HepG2 (cell line): Measurements from ENCODE around the gene CCDC117. TPM values are rescaled to one million over a fixed set of nuclear protein-coding genes. Genes with fewer than 3 reads are reported as not detected.

Experiments
- AKAP8 ChIP-seq: sonication (generic); formaldehyde crosslinking; IDR thresholded peaks from 2 replicates; pipeline ENCODE4 v1.5.1; 2020; ENCODE audit warnings: mild to moderate bottlenecking, missing genetic modification reagents
- BCL6 ChIP-seq: IDR thresholded peaks from 2 replicates; pipeline ENCODE4 v1.6.1; 2016; ENCODE audit warnings: missing genetic modification reagents, missing compliant biosample characterization
- CHD4 ChIP-seq: fragments of 200-600 bp; sonication (generic); IDR thresholded peaks from 2 replicates; pipeline ENCODE4 v1.7.0; 2017; ENCODE audit warnings: mild to moderate bottlenecking, low read length, borderline replicate concordance
- IKZF1 ChIP-seq: fragments of 450-650 bp; IDR thresholded peaks from 2 replicates; pipeline ENCODE4 v1.7.1; 2016
- IRF2 ChIP-seq: IDR thresholded peaks from 2 replicates; pipeline ENCODE4 v1.6.1; 2018; ENCODE audit warnings: missing genetic modification reagents, missing compliant biosample characterization
- LCORL ChIP-seq, 2 experiments: fragments of 450-650 bp in 1 of 2; sonication (generic) in 1 of 2; formaldehyde crosslinking in 1 of 2; IDR thresholded peaks; 2 replicates each; pipeline versions ENCODE4 v1.5.0 to v1.6.1; 2017 to 2020; ENCODE audit warnings: antibody characterized with exemption in 1 of 2, missing genetic modification reagents in 1 of 2
- NFIB ChIP-seq: sonication (generic); formaldehyde crosslinking; IDR thresholded peaks from 2 replicates; pipeline ENCODE4 v1.9.0; 2021; ENCODE audit warnings: missing genetic modification reagents, mild to moderate bottlenecking, borderline replicate concordance
- PHB2 ChIP-seq: fragments of 450-650 bp; IDR thresholded peaks from 2 replicates; pipeline ENCODE4 v1.6.1; 2018; ENCODE audit not compliant: partially characterized antibody
- PTBP1 ChIP-seq: fragments of 200-400 bp; formaldehyde crosslinking; IDR thresholded peaks from 2 replicates; pipeline ENCODE4 v1.6.1; 2018; ENCODE audit warnings: low read length, low read depth; ENCODE audit not compliant: poor library complexity, severe bottlenecking
- REPIN1 ChIP-seq: sonication (generic); formaldehyde crosslinking; IDR thresholded peaks from 2 replicates; pipeline ENCODE4 v1.8.0; 2022; ENCODE audit warnings: missing genetic modification reagents, low read depth, mild to moderate bottlenecking, borderline replicate concordance
- RFXANK ChIP-seq: IDR thresholded peaks from 2 replicates; pipeline ENCODE4 v1.6.1; 2016
- SOX5 ChIP-seq: IDR thresholded peaks from 2 replicates; pipeline ENCODE4 v1.6.1; 2016; ENCODE audit warnings: borderline replicate concordance
- TRIM24 ChIP-seq: sonication (generic); formaldehyde crosslinking; IDR thresholded peaks from 2 replicates; pipeline ENCODE4 v1.8.0; 2022; ENCODE audit warnings: mild to moderate bottlenecking, missing genetic modification reagents
- ZNF431 ChIP-seq: sonication (generic); formaldehyde crosslinking; IDR thresholded peaks from 2 replicates; pipeline ENCODE4 v1.9.0; 2022; ENCODE audit warnings: missing genetic modification reagents, low read depth, mild to moderate bottlenecking, borderline replicate concordance
- ZNF543 ChIP-seq: sonication (generic); formaldehyde crosslinking; IDR thresholded peaks from 2 replicates; pipeline ENCODE4 v1.4.0; 2020; ENCODE audit warnings: mild to moderate bottlenecking, missing genetic modification reagents
- polyA plus RNA-seq, 8 experiments: library from polyadenylated mRNA; depleted of rRNA in 3 of 8; stranded (reverse) in 7 of 8; unstranded in 1 of 8; fragments of >200 nt; fragmentation: Illumina TruSeq in 4 of 8; extraction: Trizol in 4 of 8; gene quantifications; 2 replicates each; pipeline versions ENCODE4 v1.2.1 to v1.2.3, GENCODE V29; 2011 to 2016; ENCODE audit warnings: low read depth in 4 of 8, missing spikeins in 1 of 8, mixed read lengths in 1 of 8; ENCODE audit not compliant: insufficient read depth in 1 of 8
- total RNA-seq, 5 experiments: library from RNA; depleted of rRNA; stranded (reverse); fragments of >200 nt; fragmentation: Illumina TruSeq; extraction: Trizol; gene quantifications; 2 replicates each; pipeline ENCODE4 v1.2.3, GENCODE V29; 2016; ENCODE audit warnings: low read depth in 1 of 5
- TF ChIP-seq, protein P1 (sequence below), 2 experiments: sonication (generic) in 1 of 2; formaldehyde crosslinking in 1 of 2; IDR thresholded peaks; 2 replicates each; pipeline versions ENCODE4 v1.5.1 to v1.6.1; 2011 to 2020; ENCODE audit warnings: borderline replicate concordance in 1 of 2, low read depth in 1 of 2, low read length in 1 of 2, mild to moderate bottlenecking in 1 of 2, missing genetic modification reagents in 1 of 2, moderate library complexity in 1 of 2
- TF ChIP-seq, protein P2 (sequence below): sonication (generic); formaldehyde crosslinking; IDR thresholded peaks from 2 replicates; pipeline ENCODE4 v1.4.0; 2020; ENCODE audit warnings: missing genetic modification reagents
- TF ChIP-seq, protein P3 (sequence below): sonication (generic); formaldehyde crosslinking; IDR thresholded peaks from 2 replicates; pipeline ENCODE4 v1.5.1; 2020; ENCODE audit warnings: missing genetic modification reagents, mild to moderate bottlenecking, borderline replicate concordance
- TF ChIP-seq, protein P4 (sequence below): IDR thresholded peaks from 2 replicates; pipeline ENCODE4 v1.6.1; 2016; ENCODE audit warnings: low read depth, control low read depth

CCDC117 gene
- total and polyA plus RNA-seq, 2 of the 13 experiments (the other 11 are each of a cell fraction or from before 2014, with no cell fraction given) = 12.6 to 34.2 TPM

DNA sequence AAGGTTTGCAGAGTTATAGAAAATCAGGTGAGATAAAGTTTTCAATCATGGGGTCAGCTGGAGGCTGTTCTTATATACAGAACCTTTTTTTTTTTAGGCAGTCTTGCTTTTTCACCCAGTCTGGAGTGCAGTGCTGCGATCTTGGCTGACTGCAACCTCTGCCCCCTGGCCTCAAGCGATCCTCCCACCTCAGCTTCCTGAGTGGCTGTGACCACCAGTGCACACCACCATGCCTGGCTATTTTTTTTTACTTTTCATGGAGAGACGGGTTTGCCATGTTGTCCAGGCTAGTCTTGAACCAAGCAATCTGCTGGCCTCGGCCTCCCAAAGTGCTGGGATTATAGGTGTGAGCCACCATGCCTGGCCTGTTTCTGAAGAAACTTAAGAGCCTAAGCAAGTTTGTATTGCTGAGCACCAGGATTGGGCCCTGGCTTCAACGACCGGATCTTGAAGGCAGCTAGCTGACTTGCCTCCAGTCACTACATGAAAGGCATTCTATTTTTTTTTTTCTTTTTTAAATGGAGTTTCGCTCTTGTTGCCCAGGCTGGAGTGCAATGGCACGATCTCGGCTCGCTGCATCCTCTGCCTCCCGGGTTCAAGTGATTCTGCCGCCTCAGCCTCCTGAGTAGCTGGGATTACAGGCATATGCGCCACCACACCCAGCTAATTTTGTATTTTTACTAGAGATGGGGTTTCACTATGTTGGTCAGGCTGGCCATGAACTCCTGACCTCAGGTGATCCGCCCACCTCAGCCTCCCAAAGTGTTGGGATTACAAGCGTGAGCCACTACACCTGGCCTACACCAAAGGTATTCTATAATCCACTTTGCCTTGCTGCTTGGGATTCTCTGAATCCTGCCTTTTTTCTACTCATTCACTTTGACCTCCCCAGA, 20.2 kb downstream of the CCDC117 start (continued):
- TF ChIP-seq LCORL (IDR thresholded peaks at IDR 0.05) (no peak), LCORL (CRISPR knock-in tag; IDR thresholded peaks at IDR 0.05) (no peak), RFXANK (CRISPR knock-in tag) (0 out of 2 replicates have a peak, but pooled peaks have one; percentile 49), NFIB (CRISPR knock-in tag) (no peak), CHD4 (0 out of 2 replicates have a peak, but pooled peaks have one; percentile 59), BCL6 (CRISPR knock-in tag) (peak; percentile 56), TRIM24 (CRISPR knock-in tag) (no peak), PHB2 (no peak), REPIN1 (CRISPR knock-in tag) (peak; percentile 8; the same call in 1 of the 2 replicates), SOX5 (peak; percentile 39; the same call in 1 of the 2 replicates), PTBP1 (no peak), IKZF1 (no peak), ZNF431 (CRISPR knock-in tag) (no peak), AKAP8 (CRISPR knock-in tag) (peak; percentile 57; the same call in 1 of the 2 replicates), IRF2 (CRISPR knock-in tag) (peak; percentile 27; the same call in 1 of the 2 replicates), ZNF543 (CRISPR knock-in tag) (no peak)
- TF ChIP-seq, protein P1, sequence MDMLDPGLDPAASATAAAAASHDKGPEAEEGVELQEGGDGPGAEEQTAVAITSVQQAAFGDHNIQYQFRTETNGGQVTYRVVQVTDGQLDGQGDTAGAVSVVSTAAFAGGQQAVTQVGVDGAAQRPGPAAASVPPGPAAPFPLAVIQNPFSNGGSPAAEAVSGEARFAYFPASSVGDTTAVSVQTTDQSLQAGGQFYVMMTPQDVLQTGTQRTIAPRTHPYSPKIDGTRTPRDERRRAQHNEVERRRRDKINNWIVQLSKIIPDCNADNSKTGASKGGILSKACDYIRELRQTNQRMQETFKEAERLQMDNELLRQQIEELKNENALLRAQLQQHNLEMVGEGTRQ (IDR thresholded peaks at IDR 0.05; ENCODE audit: low read depth, low read length) = no peak
- TF ChIP-seq, protein P1 (CRISPR knock-in tag; IDR thresholded peaks at IDR 0.05; ENCODE audit: borderline replicate concordance) = no peak
- TF ChIP-seq, protein P2, sequence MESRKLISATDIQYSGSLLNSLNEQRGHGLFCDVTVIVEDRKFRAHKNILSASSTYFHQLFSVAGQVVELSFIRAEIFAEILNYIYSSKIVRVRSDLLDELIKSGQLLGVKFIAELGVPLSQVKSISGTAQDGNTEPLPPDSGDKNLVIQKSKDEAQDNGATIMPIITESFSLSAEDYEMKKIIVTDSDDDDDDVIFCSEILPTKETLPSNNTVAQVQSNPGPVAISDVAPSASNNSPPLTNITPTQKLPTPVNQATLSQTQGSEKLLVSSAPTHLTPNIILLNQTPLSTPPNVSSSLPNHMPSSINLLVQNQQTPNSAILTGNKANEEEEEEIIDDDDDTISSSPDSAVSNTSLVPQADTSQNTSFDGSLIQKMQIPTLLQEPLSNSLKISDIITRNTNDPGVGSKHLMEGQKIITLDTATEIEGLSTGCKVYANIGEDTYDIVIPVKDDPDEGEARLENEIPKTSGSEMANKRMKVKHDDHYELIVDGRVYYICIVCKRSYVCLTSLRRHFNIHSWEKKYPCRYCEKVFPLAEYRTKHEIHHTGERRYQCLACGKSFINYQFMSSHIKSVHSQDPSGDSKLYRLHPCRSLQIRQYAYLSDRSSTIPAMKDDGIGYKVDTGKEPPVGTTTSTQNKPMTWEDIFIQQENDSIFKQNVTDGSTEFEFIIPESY (CRISPR knock-in tag) = no peak; the same call in 1 of the 2 replicates
- TF ChIP-seq, protein P3, sequence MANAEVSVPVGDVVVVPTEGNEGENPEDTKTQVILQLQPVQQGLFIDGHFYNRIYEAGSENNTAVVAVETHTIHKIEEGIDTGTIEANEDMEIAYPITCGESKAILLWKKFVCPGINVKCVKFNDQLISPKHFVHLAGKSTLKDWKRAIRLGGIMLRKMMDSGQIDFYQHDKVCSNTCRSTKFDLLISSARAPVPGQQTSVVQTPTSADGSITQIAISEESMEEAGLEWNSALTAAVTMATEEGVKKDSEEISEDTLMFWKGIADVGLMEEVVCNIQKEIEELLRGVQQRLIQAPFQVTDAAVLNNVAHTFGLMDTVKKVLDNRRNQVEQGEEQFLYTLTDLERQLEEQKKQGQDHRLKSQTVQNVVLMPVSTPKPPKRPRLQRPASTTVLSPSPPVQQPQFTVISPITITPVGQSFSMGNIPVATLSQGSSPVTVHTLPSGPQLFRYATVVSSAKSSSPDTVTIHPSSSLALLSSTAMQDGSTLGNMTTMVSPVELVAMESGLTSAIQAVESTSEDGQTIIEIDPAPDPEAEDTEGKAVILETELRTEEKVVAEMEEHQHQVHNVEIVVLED (CRISPR knock-in tag) = no peak
- TF ChIP-seq, protein P4, sequence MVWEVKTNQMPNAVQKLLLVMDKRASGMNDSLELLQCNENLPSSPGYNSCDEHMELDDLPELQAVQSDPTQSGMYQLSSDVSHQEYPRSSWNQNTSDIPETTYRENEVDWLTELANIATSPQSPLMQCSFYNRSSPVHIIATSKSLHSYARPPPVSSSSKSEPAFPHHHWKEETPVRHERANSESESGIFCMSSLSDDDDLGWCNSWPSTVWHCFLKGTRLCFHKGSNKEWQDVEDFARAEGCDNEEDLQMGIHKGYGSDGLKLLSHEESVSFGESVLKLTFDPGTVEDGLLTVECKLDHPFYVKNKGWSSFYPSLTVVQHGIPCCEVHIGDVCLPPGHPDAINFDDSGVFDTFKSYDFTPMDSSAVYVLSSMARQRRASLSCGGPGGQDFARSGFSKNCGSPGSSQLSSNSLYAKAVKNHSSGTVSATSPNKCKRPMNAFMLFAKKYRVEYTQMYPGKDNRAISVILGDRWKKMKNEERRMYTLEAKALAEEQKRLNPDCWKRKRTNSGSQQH = no peak
